ENCODE results near the gene TENM4. TPM values are rescaled to one million over a fixed set of nuclear protein-coding genes. Genes with fewer than 3 reads are reported as not detected.
"Not testable (repeated sequence)": the region's sequence is repeated elsewhere in the genome, so short reads cannot be mapped to it uniquely, and the experiment has no call there.

TENM4 gene
- total RNA-seq, 4 donors from 2014 or later = 16.8 to 158 (median 120) TPM

- H3K36me3 ChIP-seq = no peaks in the 10 kb centered on the region
- H3K4me3 ChIP-seq (replicated peaks in 1 of 3) = no peak overlapping the region
- WGBS, 2 donors = 90 to 94% methylated on average over 3 of the region's 3 CpGs
- peaks cover 11 to 14% of the 10 kb centered on the region in 2 donors for H3K4me1 ChIP-seq
- no peak for DNase-seq
- no peaks in the 10 kb centered on the region for H3K27me3 ChIP-seq
- intact Hi-C loops (cut with DNase I) = no loop called here
- no peak overlapping the region for H3K27ac ChIP-seq
- H3K9me3 ChIP-seq = no peaks in the 10 kb centered on the region
- TF ChIP-seq POLR2A (IDR thresholded peaks at IDR 0.05) (no peak), CTCF (IDR thresholded peaks at IDR 0.05) (no peak)
These were observed 459.7 kb downstream of the TENM4 start for GRCh38 chr11:78981153-78981552.

- 13 to 39% methylated on average over 2 of the region's 2 CpGs for WGBS, 2 donors
- intact Hi-C loops (cut with DNase I) = no loop called here
- TF ChIP-seq CTCF (IDR thresholded peaks at IDR 0.05) = no peak
- no peak for TF ChIP-seq POLR2A (IDR thresholded peaks at IDR 0.05)
These were observed 462.0 kb downstream of the TENM4 start for GRCh38 chr11:78978831-78979230.

GRCh38 chr11:78977848-78978247 lies 463.0 kb downstream of the TENM4 start:
- H3K27me3 ChIP-seq; H3K36me3 ChIP-seq; H3K9me3 ChIP-seq; DNase-seq; H3K27ac ChIP-seq; H3K4me3 ChIP-seq (replicated peaks in 1 of 3); intact Hi-C loops (cut with DNase I): not testable (repeated sequence)
- peaks cover 11 to 14% of the 10 kb centered on the region in 2 donors for H3K4me1 ChIP-seq
- WGBS, 2 donors = 91 to 93% methylated on average over 3 of the region's 3 CpGs

More at GRCh38 chr11:78978831-78979230, 462.0 kb downstream of the TENM4 start:
- Histone ChIP-seq H3K27me3 (no peaks in the 10 kb centered on the region), H3K36me3 (no peaks in the 10 kb centered on the region), H3K4me1 (peaks cover 11 to 14% of the 10 kb centered on the region in 2 donors), H3K27ac (peak overlapping the region; percentile 3 to 27 (median 18)), H3K4me3 (replicated peaks in 1 of 3) (no peak overlapping the region), H3K9me3 (no peaks in the 10 kb centered on the region)
- peak; percentile 61 to 70 for DNase-seq

GRCh38 chr11:78977009-78977408 lies 463.8 kb downstream of the TENM4 start:
- Histone ChIP-seq H3K4me1 (peaks cover 11 to 14% of the 10 kb centered on the region in 2 donors), H3K27ac (no peak overlapping the region), H3K9me3 (no peaks in the 10 kb centered on the region), H3K27me3 (no peaks in the 10 kb centered on the region), H3K36me3 (no peaks in the 10 kb centered on the region), H3K4me3 (replicated peaks in 1 of 3) (no peak overlapping the region)
- no peak for DNase-seq
- intact Hi-C loops (cut with DNase I) = no loop called here
- TF ChIP-seq POLR2A (IDR thresholded peaks at IDR 0.05) (no peak), CTCF (IDR thresholded peaks at IDR 0.05) (no peak)
- WGBS, 2 donors = 95% methylated on average over 3 of the region's 3 CpGs

- Histone ChIP-seq H3K27me3 (no peaks in the 10 kb centered on the region), H3K27ac (no peak overlapping the region), H3K4me3 (replicated peaks in 1 of 3) (no peak overlapping the region), H3K9me3 (no peaks in the 10 kb centered on the region), H3K4me1 (peaks cover 11 to 14% of the 10 kb centered on the region in 2 donors), H3K36me3 (no peaks in the 10 kb centered on the region)
- intact Hi-C loops (cut with DNase I) = no loop called here
- TF ChIP-seq POLR2A (IDR thresholded peaks at IDR 0.05) (no peak), CTCF (IDR thresholded peaks at IDR 0.05) (no peak)
- WGBS, 2 donors = 88 to 96% methylated on average over 5 of the region's 5 CpGs
- no peak for DNase-seq
These were observed 465.7 kb downstream of the TENM4 start for GRCh38 chr11:78975081-78975480.

- peaks cover 7 to 8% of the 10 kb centered on the region in 2 donors for H3K4me1 ChIP-seq
- H3K9me3 ChIP-seq = no peaks in the 10 kb centered on the region
- DNase-seq = no peak
- WGBS, 2 donors = 67 to 69% methylated on average over 1 of the region's 1 CpG
- no peaks in the 10 kb centered on the region for H3K36me3 ChIP-seq
- H3K27me3 ChIP-seq = no peaks in the 10 kb centered on the region
- intact Hi-C loops (cut with DNase I) = no loop called here
- no peak for TF ChIP-seq POLR2A (IDR thresholded peaks at IDR 0.05)
- TF ChIP-seq CTCF (IDR thresholded peaks at IDR 0.05) = no peak
- H3K4me3 ChIP-seq (replicated peaks in 1 of 3) = no peak overlapping the region
- H3K27ac ChIP-seq = no peak overlapping the region
These were observed 467.0 kb downstream of the TENM4 start for GRCh38 chr11:78973876-78974275.
